ENCODE measurements around the gene ATP11A.

DNA sequence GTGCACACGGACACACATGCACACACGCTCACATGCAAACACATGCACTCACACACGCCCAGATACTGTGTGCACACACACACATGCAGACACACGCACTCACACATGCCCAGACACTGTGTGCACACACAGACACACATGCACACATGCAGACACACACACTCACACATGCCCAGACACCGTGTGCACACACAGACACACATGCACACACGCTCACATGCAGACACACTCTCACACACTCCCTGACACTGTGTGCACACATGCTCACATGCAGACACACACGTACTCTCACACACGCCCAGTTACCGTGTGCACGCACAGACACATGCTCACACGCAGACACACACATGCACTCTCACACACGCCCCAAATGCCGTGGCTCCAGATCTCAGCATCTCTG lies 142.0 kb downstream of the ATP11A start:
- TF ChIP-seq, protein P1, sequence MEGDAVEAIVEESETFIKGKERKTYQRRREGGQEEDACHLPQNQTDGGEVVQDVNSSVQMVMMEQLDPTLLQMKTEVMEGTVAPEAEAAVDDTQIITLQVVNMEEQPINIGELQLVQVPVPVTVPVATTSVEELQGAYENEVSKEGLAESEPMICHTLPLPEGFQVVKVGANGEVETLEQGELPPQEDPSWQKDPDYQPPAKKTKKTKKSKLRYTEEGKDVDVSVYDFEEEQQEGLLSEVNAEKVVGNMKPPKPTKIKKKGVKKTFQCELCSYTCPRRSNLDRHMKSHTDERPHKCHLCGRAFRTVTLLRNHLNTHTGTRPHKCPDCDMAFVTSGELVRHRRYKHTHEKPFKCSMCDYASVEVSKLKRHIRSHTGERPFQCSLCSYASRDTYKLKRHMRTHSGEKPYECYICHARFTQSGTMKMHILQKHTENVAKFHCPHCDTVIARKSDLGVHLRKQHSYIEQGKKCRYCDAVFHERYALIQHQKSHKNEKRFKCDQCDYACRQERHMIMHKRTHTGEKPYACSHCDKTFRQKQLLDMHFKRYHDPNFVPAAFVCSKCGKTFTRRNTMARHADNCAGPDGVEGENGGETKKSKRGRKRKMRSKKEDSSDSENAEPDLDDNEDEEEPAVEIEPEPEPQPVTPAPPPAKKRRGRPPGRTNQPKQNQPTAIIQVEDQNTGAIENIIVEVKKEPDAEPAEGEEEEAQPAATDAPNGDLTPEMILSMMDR (IDR thresholded peaks at IDR 0.05; ENCODE audit: low read depth, low read length): no peak
- no peak for TF ChIP-seq EZH2phosphoT487 (IDR thresholded peaks at IDR 0.05; ENCODE audit: low read depth)
